ENCODE data around the gene FOXD4.
"Not testable (repeated sequence)": the region's sequence is repeated elsewhere in the genome, so short reads cannot be mapped to it uniquely, and the experiment has no call there.

Gene FOXD4

DNA sequence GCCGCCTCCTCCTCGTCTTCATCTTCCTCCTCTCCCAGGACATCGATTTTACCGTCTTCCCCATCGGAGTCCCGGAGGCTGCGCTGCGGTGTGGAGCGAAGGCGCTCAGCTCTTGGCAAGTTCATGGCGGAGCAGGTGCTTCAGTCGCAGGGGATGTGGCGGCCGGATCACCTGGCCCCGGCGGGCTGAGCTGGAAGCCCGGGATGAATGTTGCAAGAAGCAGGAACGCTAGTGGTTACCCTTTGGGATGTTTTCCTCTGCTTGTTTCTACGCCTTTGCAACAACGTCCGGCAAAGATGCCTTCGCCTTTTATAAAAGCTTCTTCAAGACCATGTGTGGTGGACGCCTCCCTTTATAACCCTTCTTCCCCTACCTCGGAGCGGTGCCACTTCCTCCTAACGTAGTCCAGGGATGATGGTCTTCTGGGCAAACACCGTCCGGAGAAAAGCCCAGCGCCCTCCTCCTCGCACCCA lies at the start of gene FOXD4:
TSS of gene FOXD4 (minus strand) at position 423 of the 473 bp plus-strand sequence. CDS start at position 125, 298 bp downstream.
- not testable (repeated sequence) for DNase-seq

DNA sequence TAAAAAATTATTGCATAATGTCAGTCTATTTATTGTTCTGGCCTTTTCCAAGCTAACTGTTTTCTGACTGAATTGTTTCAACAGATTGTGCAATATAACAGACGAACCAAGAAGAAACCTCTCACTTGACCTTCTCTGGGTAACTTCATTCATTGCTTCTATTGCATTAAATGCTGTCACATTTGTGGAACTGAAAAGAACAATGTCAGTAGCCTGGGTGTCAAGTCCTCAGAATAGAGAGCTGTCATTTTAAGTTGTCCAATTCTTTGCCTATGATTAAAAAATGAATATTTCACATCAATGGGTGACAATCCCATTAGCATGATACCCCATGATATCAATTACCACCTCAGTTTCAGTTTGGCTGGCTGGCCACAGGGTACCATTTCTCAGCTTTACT lies 41.7 kb upstream of the FOXD4 start:
- not testable (repeated sequence) for DNase-seq

DNA sequence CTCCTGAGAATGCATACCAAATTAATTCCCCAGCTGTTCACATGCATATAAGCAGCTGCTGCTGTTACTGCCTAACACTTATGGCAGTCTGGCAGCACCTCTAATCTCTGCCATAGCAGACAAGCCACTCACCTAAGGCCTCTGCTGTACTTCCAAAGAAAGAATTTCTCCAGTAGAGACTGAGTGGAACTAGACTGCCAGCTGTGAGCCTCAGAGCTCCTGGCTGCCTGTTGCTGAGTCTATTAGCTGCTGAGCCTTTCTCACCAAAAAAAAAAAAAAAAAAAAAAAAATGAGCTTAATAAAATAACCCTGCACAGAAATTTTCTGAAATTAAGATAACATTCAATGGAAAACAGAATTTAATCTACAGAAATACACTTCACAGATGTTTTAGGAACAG lies 33.0 kb upstream of the FOXD4 start:
- DNase-seq = not testable (repeated sequence)

DNA sequence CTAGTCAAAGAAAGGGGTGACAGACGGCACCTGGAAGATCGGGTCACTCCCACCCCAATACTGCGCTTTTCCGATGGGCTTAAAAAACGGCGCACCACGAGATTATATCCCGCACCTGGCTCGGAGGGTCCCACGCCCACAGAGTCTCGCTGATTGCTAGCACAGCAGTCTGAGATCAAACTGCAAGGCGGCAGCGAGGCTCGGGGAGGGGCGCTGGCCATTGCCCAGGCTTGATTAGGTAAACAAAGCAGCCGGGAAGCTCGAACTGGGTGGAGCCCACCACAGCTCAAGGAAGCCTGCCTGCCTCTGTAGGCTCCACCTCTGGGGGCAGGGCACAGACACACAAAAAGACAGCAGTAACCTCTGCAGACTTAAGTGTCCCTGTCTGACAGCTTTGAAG lies 21.7 kb upstream of the FOXD4 start:
- not testable (repeated sequence) for DNase-seq

DNA sequence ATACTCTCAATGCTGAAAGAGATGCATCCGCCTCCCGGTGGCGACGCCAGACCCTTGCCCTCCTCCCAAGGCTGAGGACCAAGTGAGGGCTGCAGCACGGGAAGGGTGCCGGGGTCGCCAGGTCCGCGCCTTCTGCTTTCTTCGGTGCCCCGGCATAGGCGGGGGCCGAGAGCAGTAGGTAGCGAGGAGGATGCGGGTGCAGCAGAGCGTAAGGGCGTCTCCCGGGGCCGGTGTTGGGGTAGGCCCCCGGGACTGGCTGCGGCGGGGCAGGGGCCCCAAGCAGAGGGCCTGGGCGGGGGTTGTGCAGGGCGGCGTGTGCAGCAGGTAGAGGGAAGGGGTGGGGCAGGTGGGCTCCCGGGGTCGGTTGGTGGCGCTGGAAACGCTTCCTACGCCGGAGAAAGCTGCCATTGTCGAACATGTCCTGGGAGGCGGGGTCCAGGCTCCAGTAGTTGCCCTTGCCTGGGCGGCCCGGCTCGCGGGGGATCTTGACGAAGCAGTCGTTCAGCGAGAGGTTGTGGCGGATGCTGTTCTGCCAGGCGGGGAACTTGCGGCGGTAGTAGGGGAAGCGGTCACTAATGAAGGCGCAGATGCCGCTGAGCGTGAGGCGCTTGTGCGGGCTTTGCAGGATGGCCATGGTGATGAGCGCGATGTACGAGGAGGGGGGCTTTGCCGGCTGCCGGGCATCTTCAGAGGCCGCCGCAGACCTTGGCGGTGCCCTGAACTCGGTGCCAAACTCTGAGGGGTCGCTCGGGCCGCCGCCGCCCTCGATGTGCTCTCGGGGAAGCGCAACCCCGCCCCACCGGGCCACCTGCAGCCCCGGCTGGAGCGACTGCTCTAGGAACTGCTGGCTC lies 848 bp downstream of the FOXD4 start:
- not testable (repeated sequence) for DNase-seq

DNA sequence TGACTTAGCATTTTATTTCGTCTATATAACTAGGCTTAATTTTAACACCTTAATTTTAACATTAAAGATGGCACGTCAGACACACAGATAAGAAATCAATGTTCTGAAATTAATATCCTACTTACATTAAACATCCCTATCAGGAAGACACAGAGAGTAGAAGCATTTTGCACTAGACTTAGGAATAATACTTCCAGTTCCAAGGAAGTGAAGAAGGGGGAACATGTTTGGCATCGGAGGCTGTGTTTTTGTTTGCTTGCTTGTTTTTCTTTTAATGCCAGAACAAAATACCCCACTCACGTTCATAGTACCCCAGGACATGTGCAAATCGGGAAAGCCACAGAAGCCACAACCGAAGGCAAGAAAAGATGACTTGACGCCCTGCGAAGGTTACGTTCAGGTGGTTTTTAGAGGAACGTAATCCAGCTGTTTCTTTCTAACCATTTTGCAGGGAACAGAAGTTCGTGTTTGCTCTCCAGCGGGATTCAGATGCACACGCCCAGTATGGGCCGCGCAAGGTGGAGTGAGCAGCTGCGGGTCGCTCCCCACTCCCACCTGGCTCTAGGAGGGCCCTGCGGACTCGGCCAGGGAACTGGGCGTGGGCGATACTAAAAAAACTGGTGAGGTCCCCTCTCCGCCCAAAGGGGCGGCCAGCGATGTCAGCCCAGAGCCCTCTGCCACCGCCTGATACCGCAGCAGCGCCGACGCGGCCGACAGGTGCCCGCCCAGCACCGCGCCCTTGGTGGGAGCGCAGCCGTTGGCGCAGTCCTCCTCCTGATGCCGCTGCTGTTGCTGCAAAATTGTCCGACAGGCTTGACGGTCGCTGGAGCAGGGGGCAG lies 1.8 kb downstream of the FOXD4 start:
- DNase-seq = not testable (repeated sequence)

DNA sequence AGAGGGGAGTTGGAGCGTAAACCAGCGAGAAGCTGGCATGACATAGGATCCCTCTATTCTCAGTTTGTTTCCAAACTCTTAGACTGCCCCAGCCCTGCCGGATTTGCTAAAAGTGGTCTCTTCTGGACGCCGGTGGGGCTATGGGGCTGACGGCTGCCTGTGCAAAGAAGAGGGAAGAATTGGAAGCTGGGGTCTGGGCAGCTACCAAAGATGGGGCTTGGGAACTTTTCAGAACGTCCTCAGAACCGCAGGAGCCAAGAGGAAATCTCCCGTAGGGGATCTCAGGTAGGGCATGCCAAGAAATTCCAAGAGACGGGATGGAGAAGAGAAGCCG lies 3.1 kb downstream of the FOXD4 start:
- DNase-seq = not testable (repeated sequence)

DNA sequence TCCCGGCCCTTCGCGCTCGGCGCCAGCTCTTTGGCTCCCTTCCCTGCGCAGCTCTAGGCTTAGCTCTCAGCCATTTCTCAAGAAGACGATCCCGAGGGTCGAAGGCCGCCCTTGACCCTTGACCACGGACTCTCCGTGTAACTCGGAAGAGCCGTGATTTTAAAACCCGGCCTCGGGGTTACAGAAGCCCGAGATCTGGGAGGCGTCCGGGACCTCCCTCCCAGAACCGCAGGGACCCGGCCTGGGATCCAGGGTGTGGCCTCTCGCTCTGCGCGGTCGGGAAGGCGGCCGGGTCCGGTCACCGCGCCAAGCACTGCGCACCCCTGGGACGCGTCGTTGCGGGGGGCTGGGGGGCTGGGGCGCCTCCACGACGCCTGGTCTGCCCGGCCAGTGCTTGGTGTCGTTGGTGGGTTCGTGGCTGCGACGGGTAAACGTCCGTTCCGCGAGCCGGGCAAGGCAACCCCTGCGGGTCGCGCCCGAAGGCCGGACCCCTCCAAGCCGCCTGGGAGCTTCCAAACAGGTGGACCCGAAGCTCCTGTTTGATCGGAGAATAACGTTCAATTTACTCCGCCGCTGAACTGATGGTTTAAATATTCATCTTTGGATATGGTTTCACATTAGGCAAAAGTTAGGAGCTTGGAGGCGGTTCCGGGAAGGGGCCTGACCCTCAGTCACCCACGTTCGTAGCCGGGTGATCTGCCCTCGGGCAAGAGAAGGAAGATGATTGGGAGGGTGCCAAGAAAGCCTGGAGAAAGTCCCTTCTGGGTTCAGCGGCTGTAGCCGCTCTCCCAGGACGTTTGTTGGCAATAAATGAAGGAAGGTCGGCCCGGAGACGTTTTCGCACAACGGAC lies 3.7 kb downstream of the FOXD4 start:
- DNase-seq = not testable (repeated sequence)

DNA sequence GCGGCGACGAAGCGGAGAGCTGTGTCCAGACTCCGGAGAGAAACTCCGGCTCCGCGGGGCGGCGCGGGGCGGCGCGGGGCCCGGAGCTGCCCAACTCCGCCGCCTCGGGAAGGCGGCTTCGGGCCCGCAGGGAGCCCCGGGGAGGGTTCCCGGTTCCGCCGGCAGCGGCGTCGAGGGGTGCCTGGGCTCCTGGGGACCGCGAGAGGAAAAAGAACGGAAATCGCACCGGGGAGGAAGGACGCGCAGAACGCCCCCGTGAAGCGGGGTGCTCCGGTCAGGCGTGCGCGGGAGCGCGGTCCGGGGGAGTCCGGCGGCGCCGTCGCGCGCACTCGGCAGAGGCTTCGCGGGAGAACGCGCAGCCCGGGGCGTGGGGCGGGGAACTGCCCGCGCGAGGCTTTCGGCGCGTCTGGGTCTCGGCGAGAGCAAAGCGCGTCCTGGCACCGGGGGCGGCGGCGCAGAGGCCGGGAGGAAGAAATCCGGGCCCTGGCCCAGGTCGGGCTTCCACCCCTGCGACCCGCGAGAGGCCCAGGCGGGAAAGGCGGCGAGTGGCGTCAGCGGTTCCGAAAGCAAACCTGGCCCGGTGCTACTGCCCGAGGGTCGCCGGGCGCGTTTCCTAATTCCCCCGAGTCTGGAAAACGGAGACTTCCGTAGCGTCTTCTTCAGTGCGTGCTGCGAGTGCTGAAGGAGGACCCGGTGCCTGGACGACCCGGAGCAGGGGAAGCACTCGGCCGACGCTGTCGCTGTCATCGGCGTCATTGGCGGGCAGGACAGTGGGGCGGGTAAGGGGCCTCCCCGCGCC lies 4.5 kb downstream of the FOXD4 start:
- not testable (repeated sequence) for DNase-seq

DNA sequence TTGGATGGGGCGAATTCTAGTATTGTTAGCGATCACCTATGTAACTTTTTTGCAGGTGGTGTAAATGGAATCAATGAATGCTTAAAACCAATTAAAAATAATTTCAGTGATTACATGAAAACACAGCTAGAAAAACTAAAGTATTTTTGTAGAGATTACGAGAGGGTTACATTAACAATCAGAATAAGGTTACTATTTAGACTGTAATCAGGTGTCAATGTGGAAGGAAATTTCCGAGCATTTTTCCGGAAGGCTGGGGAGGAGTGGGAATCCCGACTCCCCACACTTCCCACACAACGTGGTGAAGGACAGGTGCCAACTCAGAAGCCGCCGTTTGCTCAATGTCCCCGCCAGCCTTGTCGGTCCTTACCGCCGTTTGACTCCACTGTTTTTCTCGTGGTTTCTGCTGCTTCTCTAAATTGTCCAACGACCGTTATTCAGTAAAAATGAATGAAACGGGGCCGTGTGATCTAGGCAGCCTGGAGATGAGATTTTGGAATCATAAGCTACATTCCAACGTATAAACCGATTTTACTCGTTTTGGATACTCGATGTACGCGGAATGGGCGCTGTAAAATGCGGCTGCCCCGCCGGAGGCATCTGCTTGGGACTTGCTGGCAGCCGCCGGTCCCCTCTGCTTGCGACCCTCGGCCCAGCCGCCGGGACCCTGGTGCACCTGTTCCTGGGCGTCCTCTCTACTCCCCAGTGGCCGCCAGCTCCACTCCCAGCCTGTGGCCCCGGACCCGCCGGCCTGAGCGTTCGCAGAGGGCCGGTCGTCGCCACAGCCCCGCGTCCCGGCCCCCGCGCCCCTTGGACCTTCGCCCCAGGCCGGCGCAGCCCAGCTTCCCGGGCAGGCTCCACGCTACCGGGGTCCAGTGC lies 5.4 kb downstream of the FOXD4 start:
- not testable (repeated sequence) for DNase-seq

DNA sequence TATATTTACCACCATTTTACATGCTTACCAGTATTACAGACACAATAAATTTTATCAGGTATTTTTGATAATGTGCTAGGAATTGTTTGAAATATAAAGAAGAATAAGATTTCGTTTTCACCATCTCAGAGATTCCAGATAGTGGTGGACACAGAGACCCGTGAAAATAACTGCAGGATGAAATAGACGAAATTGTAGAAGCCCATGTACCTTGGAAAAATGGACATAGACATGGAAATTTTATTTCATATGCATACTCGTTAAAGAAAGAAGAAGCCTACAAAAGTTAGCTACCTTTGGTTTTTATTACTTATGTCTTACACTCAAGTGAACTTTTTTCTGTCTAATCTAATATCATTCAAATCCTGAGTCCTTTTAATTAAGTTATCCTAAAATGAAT lies 7.5 kb downstream of the FOXD4 start:
- DNase-seq = not testable (repeated sequence)

DNA sequence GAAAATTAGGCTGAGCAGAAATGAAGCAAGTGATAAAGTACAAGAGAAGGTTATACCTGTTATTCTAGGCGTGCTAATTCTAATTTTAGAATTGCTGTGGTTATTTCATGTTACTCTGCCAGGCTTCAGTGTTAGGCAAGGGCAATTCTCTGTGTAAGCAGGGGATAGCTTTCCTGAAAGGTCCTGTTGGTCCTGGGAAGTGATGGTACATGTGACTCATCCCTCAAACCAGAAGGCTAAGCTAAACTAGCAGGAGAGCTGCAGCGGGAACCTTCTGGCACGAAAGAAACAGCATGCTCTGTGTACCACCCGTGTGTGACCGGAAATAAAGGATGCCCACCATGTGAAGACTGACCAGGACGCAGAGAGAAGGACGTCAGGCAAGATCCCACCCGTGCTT lies 8.7 kb downstream of the FOXD4 start:
- DNase-seq = not testable (repeated sequence)

DNA sequence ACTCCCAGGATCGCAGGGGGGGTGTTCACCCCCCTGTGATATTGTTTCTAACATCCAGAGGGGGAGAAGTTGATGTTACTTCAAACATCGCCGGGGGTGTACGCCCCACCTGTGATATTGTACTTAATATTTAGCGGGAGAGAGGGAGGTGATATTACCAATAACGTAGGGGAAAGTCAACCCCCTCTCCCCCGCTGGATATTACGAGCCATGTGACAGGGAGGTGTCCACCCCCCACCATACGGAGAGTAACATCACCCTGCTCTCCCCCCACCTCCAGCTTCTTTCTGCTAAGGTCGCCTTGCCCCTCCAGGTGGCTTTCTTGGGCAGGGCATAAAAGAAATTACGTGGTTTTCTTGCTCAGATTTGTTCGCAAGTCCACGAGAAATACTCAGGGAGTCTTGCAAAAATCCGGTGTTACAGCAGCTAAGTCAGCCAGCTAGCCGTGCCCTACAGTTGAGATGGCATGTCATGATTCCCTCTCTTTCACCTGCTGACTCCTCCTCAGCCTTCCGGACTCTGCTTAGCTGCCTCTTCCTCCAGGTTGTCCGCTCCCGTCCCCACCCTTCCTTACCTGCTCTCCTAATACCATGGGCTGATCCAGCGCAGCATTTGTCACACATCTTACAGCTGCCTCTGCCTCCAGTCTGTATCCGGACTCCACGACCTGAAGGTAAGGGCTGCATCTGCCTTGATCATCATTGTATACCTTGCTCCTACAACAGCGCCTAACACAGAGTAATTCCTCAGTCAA lies 9.3 kb downstream of the FOXD4 start:
- not testable (repeated sequence) for DNase-seq

DNA sequence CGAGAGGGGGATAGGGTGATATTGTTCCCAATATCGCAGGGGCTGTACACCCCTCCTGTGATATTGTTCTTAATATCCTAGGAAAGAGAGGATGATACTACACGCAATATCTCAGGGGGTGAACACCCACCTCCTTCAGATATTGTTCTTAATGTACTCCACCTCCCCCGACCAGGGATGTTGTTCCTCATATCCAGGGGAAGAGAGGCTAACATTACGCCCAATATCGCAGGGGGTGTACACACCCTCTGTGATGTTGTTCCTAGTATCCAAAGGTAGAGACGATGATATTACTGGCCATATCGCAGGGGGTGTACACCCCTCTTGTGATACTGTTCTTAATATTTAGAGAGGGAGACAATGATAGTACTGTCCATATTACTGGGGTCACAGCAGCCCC lies 12.2 kb downstream of the FOXD4 start:
- DNase-seq = not testable (repeated sequence)

DNA sequence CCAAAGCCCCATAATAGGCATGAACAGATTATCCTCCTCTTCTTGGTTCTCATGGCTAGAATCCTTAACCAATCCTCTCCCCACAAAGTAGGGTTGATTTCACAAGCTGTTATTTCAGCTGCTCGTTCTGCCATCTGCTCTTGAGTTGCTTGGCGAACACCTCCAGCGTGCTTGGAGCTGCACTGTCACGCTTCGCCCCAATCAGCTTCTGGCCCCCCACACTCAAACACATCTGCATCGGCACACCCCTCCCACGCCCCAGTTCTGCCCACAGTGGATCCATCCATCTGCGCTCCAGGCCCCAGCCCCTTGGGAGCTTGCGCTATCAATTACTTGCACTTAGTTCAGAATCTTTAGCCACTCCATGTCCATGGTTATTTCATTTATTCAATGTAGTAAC lies 17.8 kb downstream of the FOXD4 start:
- not testable (repeated sequence) for DNase-seq

DNA sequence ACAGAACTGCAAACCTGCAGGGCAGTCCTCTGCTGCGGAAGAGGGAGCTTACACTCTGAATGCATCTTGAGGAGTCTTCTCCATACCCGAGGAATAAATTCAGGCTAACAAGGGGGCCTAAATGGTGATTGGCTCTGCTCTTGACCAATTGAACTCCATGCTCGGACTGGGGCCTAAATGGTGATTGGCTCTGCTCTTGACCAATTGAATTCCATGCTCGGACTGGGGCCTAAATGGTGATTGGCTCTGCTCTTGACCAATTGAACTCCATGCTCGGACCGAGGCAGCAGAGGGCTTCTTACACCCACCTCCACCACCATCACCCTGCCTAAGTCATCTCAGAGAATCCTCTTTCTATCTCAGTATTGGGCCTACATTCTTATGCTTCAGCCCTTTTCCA lies 18.4 kb downstream of the FOXD4 start:
- not testable (repeated sequence) for DNase-seq

DNA sequence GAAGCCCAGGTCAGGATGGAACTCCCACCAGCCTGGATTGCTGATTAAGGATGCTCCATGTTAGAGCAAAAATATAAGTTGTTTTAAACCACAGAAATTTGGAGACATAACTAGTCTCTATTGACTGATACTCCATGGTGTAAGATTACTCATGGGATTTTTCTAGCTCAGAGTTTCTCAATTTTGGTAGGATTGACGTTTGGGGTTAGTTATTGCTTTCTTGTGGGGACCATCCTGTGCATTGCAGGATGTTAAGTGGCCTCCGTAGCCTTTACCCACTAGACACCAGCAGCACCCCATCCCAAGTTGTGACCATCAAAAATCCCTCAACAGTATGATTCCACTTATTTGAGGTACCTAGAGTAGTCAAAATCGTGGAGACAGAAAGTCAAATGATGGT lies 19.4 kb downstream of the FOXD4 start:
- DNase-seq = not testable (repeated sequence)

DNA sequence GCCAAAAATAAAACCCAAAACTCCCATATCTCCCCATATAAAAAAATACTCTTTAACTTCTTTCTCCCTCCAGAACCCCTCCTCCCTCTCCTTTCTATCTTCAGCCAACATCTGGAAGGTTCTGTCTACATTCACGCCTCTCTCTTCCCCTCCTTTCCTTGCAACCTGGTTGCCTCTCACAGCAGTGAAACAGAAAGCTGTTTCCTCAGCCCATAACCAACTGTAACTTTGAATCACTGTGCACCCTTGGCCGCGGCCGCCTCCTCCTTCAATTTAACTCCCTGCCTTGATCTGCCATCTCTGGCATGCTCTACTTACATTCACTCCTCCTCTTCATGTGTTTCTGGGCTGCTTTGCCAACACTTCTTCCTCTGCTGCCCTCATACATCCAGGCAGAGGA lies 23.2 kb downstream of the FOXD4 start:
- DNase-seq = not testable (repeated sequence)

DNA sequence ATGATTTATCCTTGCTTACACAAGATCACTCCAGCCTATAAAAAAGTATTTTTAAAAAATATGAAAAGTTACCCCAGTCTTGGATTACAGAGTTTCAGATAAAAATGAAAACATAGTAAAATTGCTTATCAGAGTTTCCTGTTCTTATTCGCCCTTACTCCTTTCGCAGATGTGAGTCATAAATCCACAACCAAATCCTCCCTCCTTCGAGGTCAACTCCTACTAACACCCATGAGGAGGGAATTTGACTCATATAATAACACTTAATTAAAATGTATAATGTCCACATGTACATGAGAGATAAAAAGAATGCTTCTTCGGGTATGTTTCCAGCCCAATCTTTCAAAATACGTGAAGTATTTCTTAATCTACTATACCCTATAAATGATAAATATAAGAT lies 23.9 kb downstream of the FOXD4 start:
- DNase-seq = not testable (repeated sequence)

DNA sequence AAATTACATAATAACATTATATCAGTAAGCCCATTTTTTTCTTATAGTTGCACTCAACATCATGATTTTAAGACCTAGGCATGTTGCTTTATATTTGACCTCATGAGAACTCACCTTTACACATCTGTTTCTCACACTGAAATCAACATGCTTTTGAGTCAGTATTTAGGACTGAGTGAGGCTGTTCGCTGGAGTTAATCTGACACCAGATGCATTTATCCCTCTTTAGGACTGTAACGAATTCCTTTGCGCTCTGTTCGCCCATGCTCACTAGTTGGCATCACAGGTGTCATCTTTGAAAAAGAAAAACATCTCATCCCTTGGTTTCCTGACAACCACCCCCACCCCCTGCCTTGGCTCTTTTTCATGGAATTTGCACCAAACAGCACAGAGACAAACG lies 24.3 kb downstream of the FOXD4 start:
- DNase-seq = not testable (repeated sequence)

Measured in NCI-H2029 treated with DMSO at 0.1 percent for 48 hours (cell line).